A673 (cell line): Measurements from ENCODE around the gene TEKTIP1. TPM values are rescaled to one million over a fixed set of nuclear protein-coding genes. Genes with fewer than 3 reads are reported as not detected.

Source experiments
- BruUV-seq: library from RNA; stranded (reverse); fragments of 400-500 nt; replicated peaks from 2 replicates; lab custom pipeline; 2021; lab: Mats Ljungman, UMichigan
- CTCF ChIA-PET: fragments of 300-600 bp; sonication (Branson Sonifier 250); formaldehyde crosslinking; loops from one replicate; lab custom pipeline; 2022; ENCODE audit warnings: antibody characterized with exemption; lab: Charles Lee
- POLR2A ChIA-PET: fragments of 300-600 bp; sonication (Branson Sonifier 250); formaldehyde crosslinking; loops from one replicate; lab custom pipeline; 2022; ENCODE audit warnings: antibody characterized with exemption; ENCODE audit not compliant: low non-redundant PET; lab: Charles Lee
- DNase-seq: peaks from one replicate; pipeline ENCODE4 v3.0.0-alpha.2; 2015; ENCODE audit warnings: low spot score
- H3K27ac ChIP-seq: fragments of 200-600 bp; sonication (generic); 2 replicates; pipeline ENCODE4 v1.5.1; 2016; ENCODE audit warnings: mixed run types, low read depth, mild to moderate bottlenecking, mixed read lengths, antibody characterized with exemption, low read length; ENCODE audit not compliant: poor library complexity, severe bottlenecking
- H3K27me3 ChIP-seq: fragments of 200-600 bp; sonication (generic); replicated peaks from 2 replicates; pipeline ENCODE4 v1.6.1; 2017; ENCODE audit warnings: mixed run types, low read depth, mild to moderate bottlenecking, mixed read lengths, antibody characterized with exemption, low read length; ENCODE audit not compliant: insufficient read depth, poor library complexity
- H3K36me3 ChIP-seq: fragments of 200-600 bp; sonication (generic); 2 replicates; pipeline ENCODE4 v1.6.1; 2016; ENCODE audit warnings: mixed run types, mild to moderate bottlenecking, mixed read lengths, antibody characterized with exemption, low read length; ENCODE audit not compliant: insufficient read depth, poor library complexity, severe bottlenecking
- H3K4me1 ChIP-seq: fragments of 200-600 bp; sonication (generic); 2 replicates; pipeline ENCODE4 v1.6.1; 2017; ENCODE audit warnings: mixed run types, mild to moderate bottlenecking, mixed read lengths, antibody characterized with exemption, low read length; ENCODE audit not compliant: insufficient read depth, poor library complexity, severe bottlenecking
- H3K4me3 ChIP-seq: fragments of 200-600 bp; sonication (generic); 2 replicates; pipeline ENCODE4 v1.5.1; 2016; ENCODE audit warnings: low read depth, mixed run types, mild to moderate bottlenecking, mixed read lengths, low read length; ENCODE audit not compliant: poor library complexity, severe bottlenecking
- H3K9me3 ChIP-seq: fragments of 200-600 bp; sonication (generic); 2 replicates; pipeline ENCODE4 v1.6.1; 2016; ENCODE audit warnings: mixed run types, low read depth, mild to moderate bottlenecking, mixed read lengths, antibody characterized with exemption, low read length; ENCODE audit not compliant: poor library complexity, severe bottlenecking
- CTCF ChIP-seq: fragments of 300-800, 200-600 bp; sonication (generic); conservative IDR thresholded peaks from 2 replicates; pipeline ENCODE4 v1.5.1; 2017; ENCODE audit warnings: low read depth, mild to moderate bottlenecking, antibody characterized with exemption, low read length, moderate library complexity, mixed read lengths
- EZH2 ChIP-seq: fragments of 200-600 bp; sonication (generic); IDR thresholded peaks from 2 replicates; pipeline ENCODE4 v1.6.1; 2017; ENCODE audit warnings: borderline replicate concordance, low read depth, mild to moderate bottlenecking, mixed read lengths, antibody characterized with exemption, low read length; ENCODE audit not compliant: poor library complexity, severe bottlenecking
- intact Hi-C: fragments of 100-400 bp; cut with micrococcal nuclease; formaldehyde crosslinking; loops from one replicate; pipeline ENCODE4 v1.10.0; 2022; ENCODE audit not compliant: unreplicated experiment
- total RNA-seq: library from RNA; stranded (reverse); gene quantifications from 2 replicates; pipeline ENCODE4 v1.2.3, GENCODE V29; 2021

Gene TEKTIP1
- total RNA-seq, 1 experiment from 2014 or later = 4.2 TPM

GRCh38 chr19:3537101-3537437 lies 1.9 kb upstream of the TEKTIP1 start:
- no peak overlapping the region for H3K4me3 ChIP-seq
- H3K9me3 ChIP-seq = no peaks in the 10 kb centered on the region
- intact Hi-C loops = no loop called here
- TF ChIP-seq EZH2 = no peak
- no peak for TF ChIP-seq CTCF
- no peaks in the 10 kb centered on the region for H3K4me1 ChIP-seq
- no TSS peak for BruUV-seq
- no peak for DNase-seq
- no peaks in the 10 kb centered on the region for H3K27me3 ChIP-seq
- POLR2A ChIA-PET = no interaction called here
- CTCF ChIA-PET = no interaction called here
- no peak overlapping the region for H3K27ac ChIP-seq
- peaks cover 59% of the 10 kb centered on the region for H3K36me3 ChIP-seq

GRCh38 chr19:3537438-3538240 lies 1.3 kb upstream of the TEKTIP1 start:
- no peaks in the 10 kb centered on the region for H3K9me3 ChIP-seq
- ChIA-PET POLR2A (no interaction called here), CTCF (no interaction called here)
- H3K36me3 ChIP-seq = peaks cover 53% of the 10 kb centered on the region
- no peak for TF ChIP-seq CTCF
- no peak for TF ChIP-seq EZH2
- intact Hi-C loops = no loop called here
- H3K4me3 ChIP-seq = no peak overlapping the region
- H3K27me3 ChIP-seq = no peaks in the 10 kb centered on the region
- BruUV-seq = no TSS peak
- no peak overlapping the region for H3K27ac ChIP-seq
- no peak for DNase-seq
- no peaks in the 10 kb centered on the region for H3K4me1 ChIP-seq

GRCh38 chr19:3538258-3538929 lies 580 bp upstream of the TEKTIP1 start:
- ChIA-PET CTCF (no interaction called here), POLR2A (no interaction called here)
- H3K27me3 ChIP-seq = no peaks in the 10 kb centered on the region
- intact Hi-C loops = no loop called here
- no peaks in the 10 kb centered on the region for H3K4me1 ChIP-seq
- TF ChIP-seq CTCF (no peak), EZH2 (no peak)
- no TSS peak for BruUV-seq
- H3K27ac ChIP-seq = no peak overlapping the region
- no peaks in the 10 kb centered on the region for H3K9me3 ChIP-seq
- H3K4me3 ChIP-seq = no peak overlapping the region
- H3K36me3 ChIP-seq = peaks cover 46% of the 10 kb centered on the region
- DNase-seq = no peak
